GM12865 (cell line): ENCODE results near the gene LATS2.

Experiments
- DNase-seq: peaks from one replicate; pipeline ENCODE4 v3.0.0; 2010; ENCODE audit warnings: low read depth
- H3K4me3 ChIP-seq: 2 replicates; pipeline ENCODE4 v1.5.1; 2011; ENCODE audit warnings: mild to moderate bottlenecking, low read depth, low read length, control low read depth
- TF ChIP-seq, protein P1 (sequence below): IDR thresholded peaks from 2 replicates; pipeline ENCODE4 v1.5.1; 2011; ENCODE audit warnings: low read length, control low read depth, low read depth, inconsistent platforms; ENCODE audit not compliant: insufficient read depth; ENCODE audit errors: missing control alignments

LATS2 gene

GRCh38 chr13:21048901-21049698 lies 12.3 kb downstream of the LATS2 start:
- no peak overlapping the region for H3K4me3 ChIP-seq
- TF ChIP-seq, protein P1, sequence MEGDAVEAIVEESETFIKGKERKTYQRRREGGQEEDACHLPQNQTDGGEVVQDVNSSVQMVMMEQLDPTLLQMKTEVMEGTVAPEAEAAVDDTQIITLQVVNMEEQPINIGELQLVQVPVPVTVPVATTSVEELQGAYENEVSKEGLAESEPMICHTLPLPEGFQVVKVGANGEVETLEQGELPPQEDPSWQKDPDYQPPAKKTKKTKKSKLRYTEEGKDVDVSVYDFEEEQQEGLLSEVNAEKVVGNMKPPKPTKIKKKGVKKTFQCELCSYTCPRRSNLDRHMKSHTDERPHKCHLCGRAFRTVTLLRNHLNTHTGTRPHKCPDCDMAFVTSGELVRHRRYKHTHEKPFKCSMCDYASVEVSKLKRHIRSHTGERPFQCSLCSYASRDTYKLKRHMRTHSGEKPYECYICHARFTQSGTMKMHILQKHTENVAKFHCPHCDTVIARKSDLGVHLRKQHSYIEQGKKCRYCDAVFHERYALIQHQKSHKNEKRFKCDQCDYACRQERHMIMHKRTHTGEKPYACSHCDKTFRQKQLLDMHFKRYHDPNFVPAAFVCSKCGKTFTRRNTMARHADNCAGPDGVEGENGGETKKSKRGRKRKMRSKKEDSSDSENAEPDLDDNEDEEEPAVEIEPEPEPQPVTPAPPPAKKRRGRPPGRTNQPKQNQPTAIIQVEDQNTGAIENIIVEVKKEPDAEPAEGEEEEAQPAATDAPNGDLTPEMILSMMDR: no peak
- DNase-seq: no peak

- no peak overlapping the region for H3K4me3 ChIP-seq
- TF ChIP-seq, protein P1: no peak
- DNase-seq: no peak
Measured at GRCh38 chr13:21047591-21048282, 13.6 kb downstream of the LATS2 start.

GRCh38 chr13:21047087-21047486 lies 14.3 kb downstream of the LATS2 start:
- DNase-seq: no peak
- H3K4me3 ChIP-seq: no peak overlapping the region
- TF ChIP-seq, protein P1: no peak

- DNase-seq: no peak
- no peak overlapping the region for H3K4me3 ChIP-seq
- TF ChIP-seq, protein P1: no peak
Measured at GRCh38 chr13:21046203-21046602, 15.2 kb downstream of the LATS2 start.

- no peak for DNase-seq
Measured at GRCh38 chr13:21045100-21045499, 16.3 kb downstream of the LATS2 start.

GRCh38 chr13:21043898-21044297 lies 17.5 kb downstream of the LATS2 start:
- TF ChIP-seq, protein P1: no peak
- DNase-seq: no peak

More at GRCh38 chr13:21045100-21045499, 16.3 kb downstream of the LATS2 start:
- H3K4me3 ChIP-seq: no peak overlapping the region
- TF ChIP-seq, protein P1: no peak

More at GRCh38 chr13:21043898-21044297, 17.5 kb downstream of the LATS2 start:
- H3K4me3 ChIP-seq: no peak overlapping the region
